Activated T-helper 1 cell treated with Interleukin-2 at 50 U/mL for 16 hours (primary cell): Measurements from ENCODE around the gene ITGB2.
A peak's percentile ranks its signal among the peaks of the same experiment; 100 is the strongest.

ENCODE experiments used
- DNase-seq: peaks from one replicate; pipeline ENCODE4 v3.0.0-alpha.2; 2020; ENCODE audit warnings: low read depth

The ITGB2 gene

GRCh38 chr21:44920694-44921604 lies at the start of gene ITGB2:
Gene ITGB2, minus strand, starts transcription at chr21:44920899. Its CDS starts 10,117 bp downstream, at chr21:44910782.
- DNase-seq = peak; percentile 32

GRCh38 chr21:44969931-44970755 lies 49.4 kb upstream of the ITGB2 start:
- DNase-seq = no peak

GRCh38 chr21:44969066-44969670 lies 48.5 kb upstream of the ITGB2 start:
- no peak for DNase-seq

GRCh38 chr21:44967082-44968047 lies 46.7 kb upstream of the ITGB2 start:
- DNase-seq = no peak

- DNase-seq = no peak
Measured at GRCh38 chr21:44966135-44967081, 45.7 kb upstream of the ITGB2 start.

- DNase-seq = no peak
Measured at GRCh38 chr21:44965251-44966022, 44.7 kb upstream of the ITGB2 start.

GRCh38 chr21:44964381-44964780 lies 43.7 kb upstream of the ITGB2 start:
- no peak for DNase-seq

- no peak for DNase-seq
Measured at GRCh38 chr21:44962403-44962966, 41.8 kb upstream of the ITGB2 start.

GRCh38 chr21:44960141-44961092 lies 39.7 kb upstream of the ITGB2 start:
- no peak for DNase-seq

GRCh38 chr21:44959376-44960091 lies 38.8 kb upstream of the ITGB2 start:
- DNase-seq = no peak

GRCh38 chr21:44958471-44959191 lies 37.9 kb upstream of the ITGB2 start:
- no peak for DNase-seq

- no peak for DNase-seq
Measured at GRCh38 chr21:44957901-44958451, 37.3 kb upstream of the ITGB2 start.

- DNase-seq = no peak
Measured at GRCh38 chr21:44957047-44957831, 36.5 kb upstream of the ITGB2 start.

GRCh38 chr21:44956356-44957046 lies 35.8 kb upstream of the ITGB2 start:
- no peak for DNase-seq

GRCh38 chr21:44955798-44956175 lies 35.1 kb upstream of the ITGB2 start:
- DNase-seq = no peak
